ENCODE results near the gene KRT74. TPM values are rescaled to one million over a fixed set of nuclear protein-coding genes. Genes with fewer than 3 reads are reported as not detected.

The KRT74 gene
- total and polyA plus RNA-seq, 9 donors: not detected

- Histone ChIP-seq H3K4me1 (ENCODE audit: insufficient read depth) (no peaks in the 10 kb centered on the region), H3K27ac (no peak overlapping the region), H3K36me3 (no peaks in the 10 kb centered on the region), H3K4me3 (no peak overlapping the region), H3K9me3 (peaks cover 0 to 2% of the 10 kb centered on the region in 2 donors), H3K27me3 (no peaks in the 10 kb centered on the region)
- TF ChIP-seq EP300 (IDR thresholded peaks at IDR 0.05) (no peak), CTCF (IDR thresholded peaks at IDR 0.05) (no peak), POLR2A (IDR thresholded peaks at IDR 0.05) (no peak)
- intact Hi-C loops (cut with DNase I): no loop called here
- no peak for DNase-seq
- 37 to 45% (median 41%) methylated on average over 3 of the region's 3 CpGs for WGBS, 3 donors
Measured at GRCh38 chr12:52606096-52606495, 32.5 kb upstream of the KRT74 start.

- 72 to 82% (median 74%) methylated on average over 1 of the region's 1 CpG for WGBS, 3 donors
Measured at GRCh38 chr12:52605542-52605941, 31.9 kb upstream of the KRT74 start.

GRCh38 chr12:52604859-52605258 lies 31.2 kb upstream of the KRT74 start:
- H3K27me3 ChIP-seq: no peaks in the 10 kb centered on the region
- intact Hi-C loops (cut with DNase I): no loop called here
- no peak overlapping the region for H3K27ac ChIP-seq
- no peaks in the 10 kb centered on the region for H3K36me3 ChIP-seq
- H3K4me3 ChIP-seq: no peak overlapping the region
- no peak for DNase-seq
- no peak for TF ChIP-seq EP300 (IDR thresholded peaks at IDR 0.05)
- TF ChIP-seq POLR2A (IDR thresholded peaks at IDR 0.05): no peak
- TF ChIP-seq CTCF (IDR thresholded peaks at IDR 0.05): no peak
- H3K9me3 ChIP-seq: peaks cover 0 to 7% of the 10 kb centered on the region in 2 donors
- no peaks in the 10 kb centered on the region for H3K4me1 ChIP-seq (ENCODE audit: insufficient read depth)

More at GRCh38 chr12:52605542-52605941, 31.9 kb upstream of the KRT74 start:
- Histone ChIP-seq H3K4me3 (no peak overlapping the region), H3K4me1 (ENCODE audit: insufficient read depth) (no peaks in the 10 kb centered on the region), H3K36me3 (no peaks in the 10 kb centered on the region), H3K27ac (no peak overlapping the region), H3K27me3 (no peaks in the 10 kb centered on the region), H3K9me3 (peaks cover 0 to 7% of the 10 kb centered on the region in 2 donors)
- TF ChIP-seq EP300 (IDR thresholded peaks at IDR 0.05): no peak
- TF ChIP-seq CTCF (IDR thresholded peaks at IDR 0.05): no peak
- TF ChIP-seq POLR2A (IDR thresholded peaks at IDR 0.05): no peak
- no peak for DNase-seq
- intact Hi-C loops (cut with DNase I): no loop called here

GRCh38 chr12:52603314-52603713 lies 29.7 kb upstream of the KRT74 start:
- intact Hi-C loops (cut with DNase I): no loop called here
- WGBS, 3 donors: 73 to 83% (median 80%) methylated on average over 2 of the region's 2 CpGs
- Histone ChIP-seq H3K27ac (no peak overlapping the region), H3K9me3 (peaks cover 0 to 7% of the 10 kb centered on the region in 2 donors), H3K27me3 (no peaks in the 10 kb centered on the region), H3K4me3 (no peak overlapping the region), H3K36me3 (no peaks in the 10 kb centered on the region), H3K4me1 (ENCODE audit: insufficient read depth) (no peaks in the 10 kb centered on the region)
- TF ChIP-seq CTCF (IDR thresholded peaks at IDR 0.05): no peak
- no peak for TF ChIP-seq EP300 (IDR thresholded peaks at IDR 0.05)
- no peak for TF ChIP-seq POLR2A (IDR thresholded peaks at IDR 0.05)
- no peak for DNase-seq
